DMS79 (cell line): ENCODE results near the gene NOC4L.

Source experiments
- DNase-seq: peaks from one replicate; lab custom pipeline; 2025; lab: John Stamatoyannopoulos, UW

NOC4L gene

GRCh38 chr12:132197581-132198354, 53.5 kb downstream of the NOC4L start:
- DNase-seq = no peak

- no peak for DNase-seq
Measured at GRCh38 chr12:132199101-132199500, 54.8 kb downstream of the NOC4L start.

DNA sequence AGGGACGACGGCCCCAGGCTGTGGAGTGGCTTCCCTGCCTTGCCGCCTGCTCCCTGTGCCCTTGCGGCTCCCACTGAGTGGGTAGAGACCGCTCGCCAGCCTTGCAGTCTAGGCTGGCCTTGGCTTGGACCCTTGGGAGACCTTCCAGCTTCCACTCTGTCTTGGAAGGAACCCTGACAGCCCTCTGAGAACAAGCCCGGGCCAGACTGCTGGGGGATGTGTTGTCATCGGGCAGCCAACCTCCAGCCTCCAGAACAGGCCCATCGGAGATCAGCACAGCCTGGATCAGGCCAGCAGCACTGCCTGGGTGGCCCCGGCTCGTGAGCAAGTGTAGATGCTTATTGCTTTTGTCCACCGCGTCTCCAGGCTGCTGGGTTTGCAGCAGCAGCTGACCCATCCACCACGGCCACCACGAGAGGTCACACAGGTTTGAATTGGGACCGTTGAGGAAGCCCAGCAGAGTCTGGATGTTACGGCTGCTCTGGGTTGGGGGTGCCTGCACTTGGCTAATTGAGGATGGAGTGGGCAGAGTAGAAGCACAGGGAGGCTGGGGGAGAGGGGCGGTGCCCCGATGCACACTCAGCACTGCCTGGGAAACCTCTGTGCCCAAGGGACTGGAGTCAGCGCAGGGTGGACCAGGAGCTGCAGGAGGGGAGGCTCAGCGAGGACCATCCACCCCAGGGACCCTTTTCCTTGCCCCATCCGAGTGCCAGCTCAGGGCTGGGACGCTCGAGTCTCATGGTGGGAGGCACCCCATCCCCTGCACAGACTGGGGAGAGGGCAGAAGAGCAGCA, 55.5 kb downstream of the NOC4L start:
- no peak for DNase-seq

GRCh38 chr12:132200800-132201199, 56.5 kb downstream of the NOC4L start:
- no peak for DNase-seq

DNA sequence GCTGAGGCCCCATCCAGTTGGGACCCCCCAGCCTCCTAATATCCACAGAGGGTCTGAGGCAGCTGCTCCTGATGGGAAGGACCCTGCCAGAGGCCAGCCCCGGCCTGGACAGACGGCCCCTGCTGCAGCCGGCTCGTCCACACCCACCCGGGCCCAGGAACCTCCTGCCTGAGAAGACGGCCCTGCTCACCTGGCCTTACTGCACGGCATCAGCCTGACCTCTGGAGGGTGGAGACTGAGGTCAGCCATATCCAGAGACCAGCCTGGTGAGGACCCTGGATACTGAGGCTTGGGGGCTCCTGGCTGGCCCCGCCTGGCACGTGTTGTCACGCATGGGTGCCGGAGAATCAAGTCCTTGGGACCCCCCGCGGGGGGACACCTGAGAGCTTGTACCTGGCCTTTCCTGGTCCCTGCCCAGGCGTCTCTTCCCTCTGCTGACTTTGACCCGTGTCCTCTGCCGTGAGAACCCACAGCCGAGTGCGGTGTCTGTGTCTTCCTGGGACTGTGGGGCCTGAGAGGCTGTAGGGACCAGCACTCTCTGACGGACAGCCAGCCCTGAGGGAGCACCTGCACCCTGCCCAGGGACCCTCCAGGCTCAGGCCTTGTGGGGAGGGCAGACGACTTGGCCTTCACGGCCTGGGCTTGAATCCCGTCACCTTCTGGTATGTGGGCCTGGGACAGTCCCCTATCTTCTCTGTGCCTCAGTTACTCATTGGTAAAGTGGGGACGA, 57.3 kb downstream of the NOC4L start:
- DNase-seq = no peak
